Fibroblast of skin of scalp (primary cell): Measurements from ENCODE around the gene HSD17B12.
A peak's percentile ranks its signal among the peaks of the same experiment; 100 is the strongest.
"Not testable (repeated sequence)": the region's sequence is repeated elsewhere in the genome, so short reads cannot be mapped to it uniquely, and the experiment has no call there.

Experiments
- DNase-seq: peaks from one replicate; pipeline ENCODE4 v3.0.0-alpha.2; 2013

The HSD17B12 gene

GRCh38 chr11:43747130-43747802 is 66.7 kb downstream of the HSD17B12 start:
- no peak for DNase-seq

GRCh38 chr11:43748095-43748494 is 67.6 kb downstream of the HSD17B12 start:
- DNase-seq, result no peak

- DNase-seq, result no peak
Measured at GRCh38 chr11:43751726-43752125, 71.2 kb downstream of the HSD17B12 start.

- peak; percentile 7 for DNase-seq
Measured at GRCh38 chr11:43756575-43756974, 76.0 kb downstream of the HSD17B12 start.

GRCh38 chr11:43758927-43759326 is 78.4 kb downstream of the HSD17B12 start:
- no peak for DNase-seq

- DNase-seq, result no peak
Measured at GRCh38 chr11:43760902-43761301, 80.4 kb downstream of the HSD17B12 start.

- no peak for DNase-seq
Measured at GRCh38 chr11:43765194-43765593, 84.7 kb downstream of the HSD17B12 start.

- DNase-seq, result not testable (repeated sequence)
Measured at GRCh38 chr11:43768654-43769053, 88.1 kb downstream of the HSD17B12 start.

- no peak for DNase-seq
Measured at GRCh38 chr11:43770173-43770572, 89.6 kb downstream of the HSD17B12 start.

- DNase-seq, result no peak
Measured at GRCh38 chr11:43772733-43773132, 92.2 kb downstream of the HSD17B12 start.

GRCh38 chr11:43774786-43775185 is 94.2 kb downstream of the HSD17B12 start:
- no peak for DNase-seq

GRCh38 chr11:43779306-43779705 is 98.8 kb downstream of the HSD17B12 start:
- no peak for DNase-seq

GRCh38 chr11:43784301-43784700 is 103.8 kb downstream of the HSD17B12 start:
- DNase-seq, result no peak

GRCh38 chr11:43784866-43785265 is 104.3 kb downstream of the HSD17B12 start:
- no peak for DNase-seq

- no peak for DNase-seq
Measured at GRCh38 chr11:43785318-43785717, 104.8 kb downstream of the HSD17B12 start.

- no peak for DNase-seq
Measured at GRCh38 chr11:43786016-43786415, 105.5 kb downstream of the HSD17B12 start.

- DNase-seq, result no peak
Measured at GRCh38 chr11:43787824-43788223, 107.3 kb downstream of the HSD17B12 start.

- DNase-seq, result no peak
Measured at GRCh38 chr11:43788421-43788820, 107.9 kb downstream of the HSD17B12 start.

- peak; percentile 82 for DNase-seq
Measured at GRCh38 chr11:43789700-43790443, 109.3 kb downstream of the HSD17B12 start.

GRCh38 chr11:43790444-43790794 is 109.9 kb downstream of the HSD17B12 start:
- DNase-seq, result no peak

GRCh38 chr11:43797337-43797736 is 116.8 kb downstream of the HSD17B12 start:
- no peak for DNase-seq

- DNase-seq, result no peak
Measured at GRCh38 chr11:43797866-43798265, 117.3 kb downstream of the HSD17B12 start.

GRCh38 chr11:43802509-43802908 is 122.0 kb downstream of the HSD17B12 start:
- peak; percentile 34 for DNase-seq

- no peak for DNase-seq
Measured at GRCh38 chr11:43803766-43804165, 123.2 kb downstream of the HSD17B12 start.
